Cardiac muscle cell (in vitro differentiated cells and primary cell): ENCODE results near the gene APOH. TPM values are rescaled to one million over a fixed set of nuclear protein-coding genes. Genes with fewer than 3 reads are reported as not detected.

Experiments
- DNase-seq, 2 donors: peaks; one replicate each; pipeline versions ENCODE4 v3.0.0 to v3.0.0-alpha.2; 2010 to 2017; ENCODE audit warnings: low read depth in 1 of 2, low spot score in 1 of 2
- H3K27ac ChIP-seq: fragments of 200-600 bp; sonication (generic); 2 replicates; pipeline ENCODE4 v1.5.1; 2016
- H3K27me3 ChIP-seq: fragments of 200-600 bp; sonication (generic); 2 replicates; pipeline ENCODE4 v1.6.0; 2016; ENCODE audit warnings: control low read depth
- H3K36me3 ChIP-seq: fragments of 200-600 bp; sonication (generic); 2 replicates; pipeline ENCODE4 v1.5.1; 2016; ENCODE audit warnings: control low read depth
- H3K4me1 ChIP-seq: fragments of 200-600 bp; sonication (generic); 2 replicates; pipeline ENCODE4 v1.8.1; 2017; ENCODE audit warnings: low read depth, mild to moderate bottlenecking, mixed run types
- H3K4me3 ChIP-seq: fragments of 200-600 bp; sonication (generic); 2 replicates; pipeline ENCODE4 v1.5.1; 2016; ENCODE audit warnings: mild to moderate bottlenecking
- H3K9me3 ChIP-seq: fragments of 200-600 bp; sonication (generic); 2 replicates; pipeline ENCODE4 v1.5.1; 2017; ENCODE audit warnings: low read depth, mild to moderate bottlenecking, control low read depth
- polyA plus RNA-seq: library from polyadenylated mRNA; unstranded; fragments of >200 nt; fragmentation: Nextera tagmentation; extraction: Ambion mirVana; gene quantifications from 2 replicates; pipeline ENCODE4 v1.2.1, GENCODE V29; 2016
- total RNA-seq: library from RNA; depleted of rRNA; stranded (reverse); fragments of >200 nt; gene quantifications from 2 replicates; pipeline ENCODE4 v1.2.3, GENCODE V29; 2016
- TF ChIP-seq, protein P1 (sequence below): IDR thresholded peaks from 2 replicates; pipeline ENCODE4 v1.5.1; 2012; ENCODE audit warnings: low read depth, mild to moderate bottlenecking, low read length

Gene APOH
- total and polyA plus RNA-seq, 2 experiments from 2014 or later = not detected

DNA sequence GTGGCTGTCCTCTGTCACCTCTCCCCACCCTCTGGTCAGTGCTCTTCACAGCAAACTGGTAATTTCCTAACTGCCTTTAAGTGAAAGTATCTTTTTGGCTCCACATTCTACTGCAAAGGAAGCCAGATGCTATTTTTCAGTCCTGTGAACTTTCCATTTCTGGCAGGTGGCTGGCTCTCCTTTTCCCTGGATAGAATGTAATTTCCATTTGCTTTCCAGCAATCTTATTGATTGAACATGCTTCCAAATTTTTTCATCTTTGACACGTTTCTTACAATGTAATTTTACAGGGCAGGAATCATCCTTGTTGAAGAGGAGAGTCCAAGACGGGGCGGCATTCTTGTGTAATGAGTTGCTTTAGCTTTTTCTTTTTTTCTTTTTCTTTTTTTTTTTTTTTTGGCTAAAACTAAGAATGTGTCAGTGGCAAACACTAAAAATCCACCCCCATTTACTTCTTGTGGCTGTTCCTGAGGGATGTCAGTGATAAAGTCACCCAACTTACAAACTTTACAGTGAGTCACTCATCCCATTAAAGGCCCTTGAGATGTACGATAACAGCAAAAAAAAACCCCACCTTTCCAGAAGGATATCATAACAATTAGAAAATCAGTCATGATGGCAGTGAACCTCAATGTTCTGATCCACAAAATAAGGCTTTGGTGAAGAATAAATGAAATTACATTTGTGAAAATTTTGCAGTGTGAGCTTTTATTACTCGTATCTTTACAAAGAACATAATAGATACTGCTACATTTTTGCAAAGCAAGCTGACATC is 43.8 kb upstream of the APOH start:
- Histone ChIP-seq H3K4me3 (no peak overlapping the region), H3K27me3 (no peaks in the 10 kb centered on the region), H3K27ac (no peak overlapping the region), H3K4me1 (no peaks in the 10 kb centered on the region), H3K36me3 (no peaks in the 10 kb centered on the region), H3K9me3 (no peaks in the 10 kb centered on the region)
- peak in 1 of 2 donors; percentile 68 for DNase-seq
- TF ChIP-seq, protein P1, sequence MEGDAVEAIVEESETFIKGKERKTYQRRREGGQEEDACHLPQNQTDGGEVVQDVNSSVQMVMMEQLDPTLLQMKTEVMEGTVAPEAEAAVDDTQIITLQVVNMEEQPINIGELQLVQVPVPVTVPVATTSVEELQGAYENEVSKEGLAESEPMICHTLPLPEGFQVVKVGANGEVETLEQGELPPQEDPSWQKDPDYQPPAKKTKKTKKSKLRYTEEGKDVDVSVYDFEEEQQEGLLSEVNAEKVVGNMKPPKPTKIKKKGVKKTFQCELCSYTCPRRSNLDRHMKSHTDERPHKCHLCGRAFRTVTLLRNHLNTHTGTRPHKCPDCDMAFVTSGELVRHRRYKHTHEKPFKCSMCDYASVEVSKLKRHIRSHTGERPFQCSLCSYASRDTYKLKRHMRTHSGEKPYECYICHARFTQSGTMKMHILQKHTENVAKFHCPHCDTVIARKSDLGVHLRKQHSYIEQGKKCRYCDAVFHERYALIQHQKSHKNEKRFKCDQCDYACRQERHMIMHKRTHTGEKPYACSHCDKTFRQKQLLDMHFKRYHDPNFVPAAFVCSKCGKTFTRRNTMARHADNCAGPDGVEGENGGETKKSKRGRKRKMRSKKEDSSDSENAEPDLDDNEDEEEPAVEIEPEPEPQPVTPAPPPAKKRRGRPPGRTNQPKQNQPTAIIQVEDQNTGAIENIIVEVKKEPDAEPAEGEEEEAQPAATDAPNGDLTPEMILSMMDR = no peak

DNA sequence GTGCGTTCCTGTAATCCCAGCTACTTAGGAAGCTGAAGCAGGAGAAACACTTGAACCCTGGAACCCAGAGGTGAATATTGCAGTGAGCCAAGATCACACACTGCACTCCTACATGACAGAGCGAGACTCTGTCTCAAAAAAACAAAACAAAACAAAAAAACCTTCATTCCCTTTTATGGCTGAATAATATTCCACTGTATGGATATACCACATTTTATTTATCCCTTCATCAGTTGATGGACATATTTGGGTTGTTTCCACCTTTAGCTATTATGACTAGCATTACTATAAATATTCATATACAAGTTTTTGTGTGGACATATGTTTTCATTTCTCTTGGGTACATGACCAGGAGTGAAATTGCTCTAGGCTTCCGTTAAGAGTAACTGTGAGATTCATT is 42.3 kb upstream of the APOH start:
- Histone ChIP-seq H3K27me3 (no peaks in the 10 kb centered on the region), H3K4me3 (no peak overlapping the region), H3K4me1 (no peaks in the 10 kb centered on the region), H3K36me3 (no peaks in the 10 kb centered on the region), H3K9me3 (no peaks in the 10 kb centered on the region), H3K27ac (no peak overlapping the region)
- TF ChIP-seq, protein P1 = no peak
- no peak for DNase-seq

DNA sequence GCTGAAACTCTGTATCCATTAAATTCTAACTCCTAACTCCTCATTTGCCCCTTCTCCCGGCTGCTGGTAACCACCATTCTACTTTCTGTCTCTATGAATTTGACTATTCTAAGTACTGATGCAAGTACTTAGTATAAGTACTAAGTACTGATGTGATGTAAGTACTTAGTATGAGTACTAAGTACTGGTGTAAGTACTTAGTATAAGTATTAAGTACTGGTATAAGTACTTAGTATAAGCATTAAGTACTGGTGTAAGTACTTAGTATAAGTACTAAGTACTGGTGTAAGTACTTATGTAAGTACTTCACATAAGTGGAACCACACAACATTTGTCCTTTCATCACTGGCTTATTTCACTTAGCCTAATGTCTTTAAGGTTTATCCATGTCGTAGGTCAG is 40.9 kb upstream of the APOH start:
- Histone ChIP-seq H3K36me3 (no peaks in the 10 kb centered on the region), H3K9me3 (no peaks in the 10 kb centered on the region), H3K4me1 (no peaks in the 10 kb centered on the region), H3K4me3 (no peak overlapping the region), H3K27me3 (no peaks in the 10 kb centered on the region), H3K27ac (no peak overlapping the region)
- DNase-seq = no peak
- TF ChIP-seq, protein P1 = no peak

DNA sequence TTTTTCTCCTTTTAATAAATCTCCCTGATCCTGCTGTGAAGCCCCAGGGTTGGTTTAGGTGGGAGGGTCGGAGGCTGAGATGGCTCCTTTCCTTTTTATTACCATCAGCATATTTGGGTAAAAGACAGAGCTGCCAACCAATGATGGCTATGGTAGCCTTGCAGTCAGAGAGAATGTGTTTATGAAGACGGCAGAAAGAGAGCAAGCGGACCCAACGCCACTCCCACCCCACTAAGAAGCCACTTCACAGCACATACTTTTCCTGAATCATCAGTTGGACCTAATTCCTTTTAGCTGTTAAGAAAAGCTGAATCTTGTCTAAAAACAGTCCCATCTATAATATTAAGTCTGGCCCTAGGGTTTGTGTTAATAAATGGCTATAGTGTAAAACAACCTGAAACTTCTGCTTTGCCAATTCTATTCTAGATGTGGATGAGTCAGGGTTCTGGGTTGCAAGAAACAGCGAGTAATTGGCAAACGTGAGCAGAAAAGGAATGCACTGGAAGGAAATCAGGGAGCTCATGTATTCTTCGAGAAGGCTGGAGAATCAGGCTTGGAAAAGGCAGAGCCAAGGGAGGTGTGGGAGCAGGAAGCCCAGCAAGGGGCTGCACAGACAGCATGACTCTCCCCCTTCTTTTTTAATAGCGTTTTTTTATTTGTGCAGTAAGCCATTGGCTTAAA is 39.2 kb upstream of the APOH start:
- H3K9me3 ChIP-seq = no peaks in the 10 kb centered on the region
- H3K4me3 ChIP-seq = no peak overlapping the region
- H3K4me1 ChIP-seq = no peaks in the 10 kb centered on the region
- DNase-seq = peak in 1 of 2 donors; percentile 86
- H3K27ac ChIP-seq = no peak overlapping the region
- TF ChIP-seq, protein P1 = no peak
- no peaks in the 10 kb centered on the region for H3K27me3 ChIP-seq
- no peaks in the 10 kb centered on the region for H3K36me3 ChIP-seq

DNA sequence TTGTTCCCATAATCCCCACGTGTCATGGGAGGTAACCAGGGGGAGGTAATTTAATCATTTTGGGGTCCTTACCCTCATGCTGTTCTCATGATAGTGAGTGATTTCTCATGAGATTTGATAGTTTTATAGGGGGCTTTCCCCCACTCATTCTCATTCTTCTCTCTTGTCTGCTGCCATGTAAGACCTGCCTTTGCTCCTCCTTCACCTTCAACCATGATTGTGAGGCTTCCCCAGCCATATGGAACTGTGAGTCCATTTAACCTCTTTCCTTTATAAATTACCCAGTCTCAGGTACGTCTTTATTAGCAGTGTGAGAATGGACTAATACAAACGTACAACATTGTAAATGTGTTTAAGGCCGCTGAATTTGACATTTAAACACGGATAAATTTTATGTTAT is 35.5 kb upstream of the APOH start:
- Histone ChIP-seq H3K4me3 (no peak overlapping the region), H3K36me3 (no peaks in the 10 kb centered on the region), H3K27me3 (no peaks in the 10 kb centered on the region), H3K9me3 (no peaks in the 10 kb centered on the region), H3K4me1 (no peaks in the 10 kb centered on the region), H3K27ac (no peak overlapping the region)
- TF ChIP-seq, protein P1 = no peak
- no peak for DNase-seq
